ENCODE data around the gene DOP1A.

The DOP1A gene

DNA sequence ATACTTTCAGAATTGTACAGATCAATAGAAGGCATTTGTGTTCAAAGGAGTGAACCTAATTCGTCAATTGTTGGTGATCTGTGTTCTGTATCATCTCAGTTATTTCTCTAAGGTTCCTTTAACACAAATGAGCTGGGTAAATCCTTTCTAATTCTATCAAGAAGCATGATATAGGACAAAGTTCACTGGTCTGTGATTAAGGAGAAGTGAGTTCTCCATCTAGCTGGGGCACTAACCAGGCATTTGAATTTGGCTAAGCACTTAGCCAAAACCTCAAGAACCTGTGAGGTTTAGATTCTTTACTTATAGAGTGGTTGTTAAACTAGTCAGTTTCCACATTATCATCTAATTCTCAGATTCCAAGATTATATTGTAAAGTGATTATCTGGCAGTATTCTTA is 50.3 kb downstream of the DOP1A start:
- no peak overlapping the region for H3K27ac ChIP-seq (ENCODE audit: low read depth in 2 of 2, low read length in 2 of 2)
- H3K9me3 ChIP-seq (ENCODE audit: control insufficient read depth in 2 of 2, low read length in 2 of 2) = no peaks in the 10 kb centered on the region
- no peaks in the 10 kb centered on the region for H3K4me1 ChIP-seq (ENCODE audit: control insufficient read depth in 2 of 2, insufficient read depth in 2 of 2, low read length in 2 of 2)
- no peak overlapping the region for H3K4me3 ChIP-seq (ENCODE audit: low read length in 2 of 2)
- no peak overlapping the region for H3K9ac ChIP-seq (ENCODE audit: low read depth in 1 of 2, low read length in 2 of 2)
- H3K36me3 ChIP-seq (ENCODE audit: control insufficient read depth in 2 of 2, insufficient read depth in 2 of 2, low read length in 2 of 2) = peaks cover 19 to 20% of the 10 kb centered on the region in 2 donors
- H3K27me3 ChIP-seq (ENCODE audit: control insufficient read depth in 2 of 2, insufficient read depth in 2 of 2, low read length in 2 of 2) = no peaks in the 10 kb centered on the region

DNA sequence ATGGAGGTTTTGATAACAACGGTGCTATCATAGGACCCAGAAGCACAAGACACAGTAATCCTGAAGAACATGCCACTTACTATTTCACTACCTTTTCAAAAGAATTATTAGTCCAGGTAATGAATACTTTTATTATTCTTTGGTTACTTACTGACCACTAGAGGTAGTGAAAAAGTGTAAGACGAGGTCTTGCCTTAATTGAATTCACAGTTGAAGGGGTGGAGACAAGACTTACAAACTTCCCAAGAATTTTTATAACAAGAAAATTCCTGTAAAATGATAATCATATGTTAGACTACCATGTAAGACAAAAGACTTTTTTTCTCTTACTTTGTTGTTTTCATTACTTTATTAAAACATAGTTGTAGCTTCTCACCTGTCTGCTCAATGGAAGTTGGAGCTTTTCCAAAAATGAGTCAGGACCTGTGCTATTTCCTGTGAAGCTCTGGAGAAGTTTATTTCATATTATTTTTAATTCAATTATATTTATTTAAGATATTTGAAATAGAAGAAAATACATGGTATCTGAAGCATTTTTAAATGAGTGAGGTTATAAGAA is 52.4 kb downstream of the DOP1A start:
- Histone ChIP-seq H3K9ac (ENCODE audit: low read depth in 1 of 2, low read length in 2 of 2) (no peak overlapping the region), H3K4me1 (ENCODE audit: control insufficient read depth in 2 of 2, insufficient read depth in 2 of 2, low read length in 2 of 2) (no peaks in the 10 kb centered on the region), H3K27ac (ENCODE audit: low read depth in 2 of 2, low read length in 2 of 2) (no peak overlapping the region), H3K27me3 (ENCODE audit: control insufficient read depth in 2 of 2, insufficient read depth in 2 of 2, low read length in 2 of 2) (no peaks in the 10 kb centered on the region), H3K9me3 (ENCODE audit: control insufficient read depth in 2 of 2, low read length in 2 of 2) (no peaks in the 10 kb centered on the region), H3K36me3 (ENCODE audit: control insufficient read depth in 2 of 2, insufficient read depth in 2 of 2, low read length in 2 of 2) (peaks cover 32 to 35% of the 10 kb centered on the region in 2 donors), H3K4me3 (ENCODE audit: low read length in 2 of 2) (no peak overlapping the region)

DNA sequence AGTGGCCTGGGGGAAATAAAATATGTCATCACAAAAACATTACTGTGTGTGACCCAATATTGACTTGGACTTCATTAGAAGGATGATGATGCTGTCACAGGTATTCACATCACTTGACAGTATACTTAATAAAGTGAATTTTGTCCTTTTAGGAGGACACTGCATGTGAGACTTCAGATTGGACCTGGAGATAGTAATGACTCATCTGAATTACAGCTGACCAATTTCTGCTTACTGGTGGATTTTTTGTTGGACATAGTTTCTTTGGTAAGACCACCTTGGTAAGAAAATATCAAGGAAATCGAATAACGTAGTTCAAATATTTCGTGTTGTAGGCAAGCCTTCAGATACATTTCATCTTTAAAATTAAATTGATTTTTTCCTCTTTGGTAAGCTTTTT is 57.1 kb downstream of the DOP1A start:
- H3K36me3 ChIP-seq (ENCODE audit: control insufficient read depth in 2 of 2, insufficient read depth in 2 of 2, low read length in 2 of 2) = peaks cover 68% of the 10 kb centered on the region in 2 donors

DNA sequence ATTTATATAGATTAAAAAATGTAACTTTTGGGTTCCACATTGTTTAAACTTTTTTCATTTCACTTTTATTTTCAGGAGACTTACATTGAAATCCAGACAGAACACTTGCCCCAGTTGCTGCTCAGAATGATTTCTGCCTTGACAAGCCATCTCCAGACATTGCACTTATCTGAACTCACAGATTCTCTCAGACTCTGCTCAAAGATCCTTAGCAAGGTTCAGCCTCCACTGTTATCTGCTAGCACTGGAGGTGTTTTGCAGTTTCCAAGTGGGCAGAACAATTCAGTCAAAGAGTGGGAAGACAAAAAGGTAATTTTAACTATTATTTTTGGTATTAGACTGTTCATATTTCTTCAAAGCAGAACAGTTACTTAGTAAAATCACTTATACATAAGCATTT is 58.0 kb downstream of the DOP1A start:
- Histone ChIP-seq H3K4me3 (ENCODE audit: low read length in 2 of 2) (no peak overlapping the region), H3K9me3 (ENCODE audit: control insufficient read depth in 2 of 2, low read length in 2 of 2) (no peaks in the 10 kb centered on the region), H3K27ac (ENCODE audit: low read depth in 2 of 2, low read length in 2 of 2) (no peak overlapping the region), H3K4me1 (ENCODE audit: control insufficient read depth in 2 of 2, insufficient read depth in 2 of 2, low read length in 2 of 2) (no peaks in the 10 kb centered on the region), H3K9ac (ENCODE audit: low read depth in 1 of 2, low read length in 2 of 2) (no peak overlapping the region), H3K27me3 (ENCODE audit: control insufficient read depth in 2 of 2, insufficient read depth in 2 of 2, low read length in 2 of 2) (no peaks in the 10 kb centered on the region), H3K36me3 (ENCODE audit: control insufficient read depth in 2 of 2, insufficient read depth in 2 of 2, low read length in 2 of 2) (peaks cover 71% of the 10 kb centered on the region in 2 donors)

More for the DNA sequence above, 57.1 kb downstream of the DOP1A start:
- Histone ChIP-seq H3K27ac (ENCODE audit: low read depth in 2 of 2, low read length in 2 of 2) (no peak overlapping the region), H3K9ac (ENCODE audit: low read depth in 1 of 2, low read length in 2 of 2) (no peak overlapping the region), H3K9me3 (ENCODE audit: control insufficient read depth in 2 of 2, low read length in 2 of 2) (no peaks in the 10 kb centered on the region), H3K4me3 (ENCODE audit: low read length in 2 of 2) (no peak overlapping the region), H3K27me3 (ENCODE audit: control insufficient read depth in 2 of 2, insufficient read depth in 2 of 2, low read length in 2 of 2) (no peaks in the 10 kb centered on the region), H3K4me1 (ENCODE audit: control insufficient read depth in 2 of 2, insufficient read depth in 2 of 2, low read length in 2 of 2) (no peaks in the 10 kb centered on the region)

DNA sequence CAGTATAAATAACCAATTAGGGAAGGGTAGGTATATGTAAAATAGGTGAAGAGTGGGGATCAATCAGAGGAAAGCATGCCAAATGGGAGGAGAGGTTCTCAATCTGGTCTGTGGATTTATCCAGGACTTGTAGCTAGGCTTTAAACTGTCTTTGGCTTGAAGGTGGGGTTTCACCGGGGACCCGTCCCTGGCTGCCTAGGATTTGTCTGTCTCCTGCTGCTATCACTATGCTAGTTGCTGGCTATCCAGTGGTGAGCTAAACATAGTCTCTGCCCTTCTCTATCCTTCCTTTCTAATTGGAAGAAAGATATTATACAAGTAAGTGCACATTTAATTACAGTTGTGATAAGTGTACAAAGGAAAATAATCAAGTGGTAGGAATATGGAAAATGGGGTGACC is 58.8 kb downstream of the DOP1A start:
- H3K27ac ChIP-seq (ENCODE audit: low read depth in 2 of 2, low read length in 2 of 2) = no peak overlapping the region
- H3K27me3 ChIP-seq (ENCODE audit: control insufficient read depth in 2 of 2, insufficient read depth in 2 of 2, low read length in 2 of 2) = no peaks in the 10 kb centered on the region
- peaks cover 67% of the 10 kb centered on the region in 2 donors for H3K36me3 ChIP-seq (ENCODE audit: control insufficient read depth in 2 of 2, insufficient read depth in 2 of 2, low read length in 2 of 2)
- H3K9me3 ChIP-seq (ENCODE audit: control insufficient read depth in 2 of 2, low read length in 2 of 2) = no peaks in the 10 kb centered on the region
- no peak overlapping the region for H3K9ac ChIP-seq (ENCODE audit: low read depth in 1 of 2, low read length in 2 of 2)
- H3K4me1 ChIP-seq (ENCODE audit: control insufficient read depth in 2 of 2, insufficient read depth in 2 of 2, low read length in 2 of 2) = no peaks in the 10 kb centered on the region
- no peak overlapping the region for H3K4me3 ChIP-seq (ENCODE audit: low read length in 2 of 2)

DNA sequence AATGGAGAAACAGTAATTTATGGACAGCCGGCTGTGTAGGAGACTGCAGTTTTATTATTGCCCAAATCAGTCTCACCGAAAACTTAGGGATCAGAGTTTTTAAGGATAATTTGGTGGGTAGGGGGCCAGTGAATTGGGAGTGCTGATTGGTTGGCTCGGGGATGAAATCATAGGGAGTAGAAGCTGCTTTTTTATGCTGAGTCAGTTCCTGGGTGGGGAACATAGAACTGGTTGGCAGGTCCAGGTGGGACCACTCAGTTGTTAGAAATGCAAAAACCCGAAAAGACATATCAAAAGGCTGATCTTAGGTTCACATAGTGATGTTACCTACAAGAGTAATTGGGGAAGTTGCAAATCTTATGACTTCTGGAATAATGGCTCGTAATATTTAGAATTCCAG is 59.3 kb downstream of the DOP1A start:
- Histone ChIP-seq H3K27ac (ENCODE audit: low read depth in 2 of 2, low read length in 2 of 2) (no peak overlapping the region), H3K9me3 (ENCODE audit: control insufficient read depth in 2 of 2, low read length in 2 of 2) (no peaks in the 10 kb centered on the region), H3K36me3 (ENCODE audit: control insufficient read depth in 2 of 2, insufficient read depth in 2 of 2, low read length in 2 of 2) (peaks cover 65 to 67% of the 10 kb centered on the region in 2 donors), H3K27me3 (ENCODE audit: control insufficient read depth in 2 of 2, insufficient read depth in 2 of 2, low read length in 2 of 2) (no peaks in the 10 kb centered on the region), H3K9ac (ENCODE audit: low read depth in 1 of 2, low read length in 2 of 2) (no peak overlapping the region), H3K4me3 (ENCODE audit: low read length in 2 of 2) (no peak overlapping the region), H3K4me1 (ENCODE audit: control insufficient read depth in 2 of 2, insufficient read depth in 2 of 2, low read length in 2 of 2) (no peaks in the 10 kb centered on the region)

DNA sequence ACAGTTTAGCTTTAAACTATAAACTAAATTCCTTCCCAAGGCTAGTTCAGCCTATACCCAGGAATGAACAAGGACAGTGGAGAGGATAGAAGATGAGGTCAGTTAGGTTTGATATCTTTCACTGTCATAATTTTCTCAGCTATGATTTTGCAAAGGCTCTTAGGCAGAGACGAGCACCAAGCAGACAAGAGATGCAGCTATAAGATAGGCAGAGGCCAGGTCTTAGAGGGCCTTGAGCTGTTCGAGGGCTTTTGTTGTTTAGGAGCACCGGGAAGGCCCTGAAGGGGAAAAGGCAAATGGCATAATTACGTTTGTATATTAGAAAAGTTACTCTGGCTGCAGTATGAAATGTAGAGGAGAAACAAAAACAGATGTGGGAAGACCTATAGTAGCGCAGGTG is 59.8 kb downstream of the DOP1A start:
- H3K36me3 ChIP-seq (ENCODE audit: control insufficient read depth in 2 of 2, insufficient read depth in 2 of 2, low read length in 2 of 2) = peaks cover 64 to 67% of the 10 kb centered on the region in 2 donors
- no peak overlapping the region for H3K4me3 ChIP-seq (ENCODE audit: low read length in 2 of 2)
- no peaks in the 10 kb centered on the region for H3K9me3 ChIP-seq (ENCODE audit: control insufficient read depth in 2 of 2, low read length in 2 of 2)
- H3K27ac ChIP-seq (ENCODE audit: low read depth in 2 of 2, low read length in 2 of 2) = no peak overlapping the region
- H3K9ac ChIP-seq (ENCODE audit: low read depth in 1 of 2, low read length in 2 of 2) = no peak overlapping the region
- H3K27me3 ChIP-seq (ENCODE audit: control insufficient read depth in 2 of 2, insufficient read depth in 2 of 2, low read length in 2 of 2) = no peaks in the 10 kb centered on the region
- H3K4me1 ChIP-seq (ENCODE audit: control insufficient read depth in 2 of 2, insufficient read depth in 2 of 2, low read length in 2 of 2) = no peaks in the 10 kb centered on the region

DNA sequence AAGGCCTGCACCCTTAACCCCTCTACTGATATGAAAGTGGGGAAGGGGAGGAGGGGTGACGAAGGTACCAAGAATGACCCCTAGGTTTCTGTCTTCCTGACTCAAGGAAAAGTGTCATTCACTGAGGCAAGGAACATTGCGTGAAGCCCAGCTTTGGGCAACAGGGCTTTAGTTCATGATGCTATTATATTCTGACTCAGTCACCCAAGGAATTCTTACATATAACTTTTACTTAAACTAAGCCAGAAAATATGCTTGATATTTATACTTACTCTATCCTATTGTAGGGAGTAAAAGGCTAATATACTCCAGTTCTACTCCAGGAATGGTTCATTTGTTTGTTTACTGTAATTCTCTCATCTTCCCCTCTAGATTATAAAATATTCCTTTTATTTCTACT is 60.5 kb downstream of the DOP1A start:
- H3K27ac ChIP-seq (ENCODE audit: low read depth in 2 of 2, low read length in 2 of 2) = no peak overlapping the region
- H3K4me1 ChIP-seq (ENCODE audit: control insufficient read depth in 2 of 2, insufficient read depth in 2 of 2, low read length in 2 of 2) = no peaks in the 10 kb centered on the region
- peaks cover 62 to 67% of the 10 kb centered on the region in 2 donors for H3K36me3 ChIP-seq (ENCODE audit: control insufficient read depth in 2 of 2, insufficient read depth in 2 of 2, low read length in 2 of 2)

DNA sequence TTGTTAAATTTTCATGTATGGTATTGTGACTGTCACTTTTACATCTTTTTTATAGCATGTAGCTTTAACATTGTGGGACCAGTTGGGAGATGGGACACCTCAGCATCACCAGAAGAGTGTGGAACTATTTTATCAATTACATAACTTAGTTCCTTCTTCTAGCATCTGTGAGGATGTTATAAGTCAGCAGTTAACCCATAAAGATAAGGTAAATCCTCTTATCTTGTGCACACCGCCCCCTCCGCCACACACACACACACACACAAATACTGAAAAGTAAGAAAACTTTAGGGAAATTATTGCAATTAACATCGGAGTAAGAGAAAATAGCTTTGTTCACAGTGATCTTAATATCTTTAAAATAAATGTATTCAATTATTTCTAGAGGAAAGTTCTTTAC is 64.7 kb downstream of the DOP1A start:
- H3K36me3 ChIP-seq (ENCODE audit: control insufficient read depth in 2 of 2, insufficient read depth in 2 of 2, low read length in 2 of 2) = peaks cover 46 to 50% of the 10 kb centered on the region in 2 donors

More for the DNA sequence above, 60.5 kb downstream of the DOP1A start:
- Histone ChIP-seq H3K9ac (ENCODE audit: low read depth in 1 of 2, low read length in 2 of 2) (no peak overlapping the region), H3K9me3 (ENCODE audit: control insufficient read depth in 2 of 2, low read length in 2 of 2) (no peaks in the 10 kb centered on the region), H3K27me3 (ENCODE audit: control insufficient read depth in 2 of 2, insufficient read depth in 2 of 2, low read length in 2 of 2) (no peaks in the 10 kb centered on the region), H3K4me3 (ENCODE audit: low read length in 2 of 2) (no peak overlapping the region)

DNA sequence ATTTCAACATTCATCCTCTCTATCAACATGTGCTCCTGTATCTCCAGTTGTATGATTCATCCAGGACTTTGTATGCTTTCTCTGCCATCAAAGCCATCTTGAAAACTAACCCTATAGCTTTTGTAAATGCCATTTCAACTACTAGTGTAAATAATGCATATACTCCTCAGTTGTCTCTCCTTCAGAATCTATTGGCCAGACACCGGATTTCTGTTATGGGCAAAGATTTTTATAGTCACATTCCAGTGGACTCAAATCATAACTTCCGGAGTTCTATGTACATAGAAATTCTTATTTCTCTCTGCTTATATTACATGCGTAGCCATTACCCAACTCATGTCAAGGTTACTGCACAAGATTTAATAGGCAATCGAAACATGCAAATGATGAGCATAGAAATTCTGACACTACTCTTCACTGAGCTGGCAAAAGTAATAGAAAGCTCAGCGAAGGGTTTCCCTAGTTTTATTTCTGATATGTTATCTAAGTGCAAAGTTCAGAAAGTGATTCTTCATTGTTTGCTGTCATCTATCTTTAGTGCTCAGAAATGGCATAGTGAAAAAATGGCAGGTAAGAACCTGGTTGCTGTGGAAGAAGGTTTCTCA is 70.7 kb downstream of the DOP1A start:
- H3K4me3 ChIP-seq (ENCODE audit: low read length in 2 of 2) = no peak overlapping the region
- no peaks in the 10 kb centered on the region for H3K9me3 ChIP-seq (ENCODE audit: control insufficient read depth in 2 of 2, low read length in 2 of 2)
- peaks cover 0 to 4% of the 10 kb centered on the region in 2 donors for H3K4me1 ChIP-seq (ENCODE audit: control insufficient read depth in 2 of 2, insufficient read depth in 2 of 2, low read length in 2 of 2)
- H3K27me3 ChIP-seq (ENCODE audit: control insufficient read depth in 2 of 2, insufficient read depth in 2 of 2, low read length in 2 of 2) = no peaks in the 10 kb centered on the region
- H3K36me3 ChIP-seq (ENCODE audit: control insufficient read depth in 2 of 2, insufficient read depth in 2 of 2, low read length in 2 of 2) = peaks cover 36 to 39% of the 10 kb centered on the region in 2 donors
- H3K9ac ChIP-seq (ENCODE audit: low read depth in 1 of 2, low read length in 2 of 2) = no peak overlapping the region
- no peak overlapping the region for H3K27ac ChIP-seq (ENCODE audit: low read depth in 2 of 2, low read length in 2 of 2)

More for the DNA sequence above, 64.7 kb downstream of the DOP1A start:
- no peaks in the 10 kb centered on the region for H3K4me1 ChIP-seq (ENCODE audit: control insufficient read depth in 2 of 2, insufficient read depth in 2 of 2, low read length in 2 of 2)
- no peak overlapping the region for H3K9ac ChIP-seq (ENCODE audit: low read depth in 1 of 2, low read length in 2 of 2)
- no peaks in the 10 kb centered on the region for H3K9me3 ChIP-seq (ENCODE audit: control insufficient read depth in 2 of 2, low read length in 2 of 2)
- H3K27me3 ChIP-seq (ENCODE audit: control insufficient read depth in 2 of 2, insufficient read depth in 2 of 2, low read length in 2 of 2) = no peaks in the 10 kb centered on the region
- no peak overlapping the region for H3K4me3 ChIP-seq (ENCODE audit: low read length in 2 of 2)
- no peak overlapping the region for H3K27ac ChIP-seq (ENCODE audit: low read depth in 2 of 2, low read length in 2 of 2)
